Esophagus muscularis mucosa (tissue), 3 donors: ENCODE data around the gene ENOX2.

Experiments used
- POLR2A ChIP-seq: fragments of 450-650 bp; IDR thresholded peaks from one replicate; pipeline ENCODE4 v1.6.1; 2017; ENCODE audit warnings: antibody characterized with exemption, moderate library complexity, mild to moderate bottlenecking, low read depth
- POLR2AphosphoS5 ChIP-seq, 2 donors: sonication (generic); formaldehyde crosslinking; IDR thresholded peaks; one replicate each; pipeline ENCODE4 v1.6.1; 2017; ENCODE audit warnings: antibody characterized with exemption in 2 of 2
- TF ChIP-seq, protein P1 (sequence below), 3 experiments: fragments of 200-600 bp in 2 of 3; fragments of 450-650 bp in 1 of 3; sonication (generic) in 2 of 3; IDR thresholded peaks; one replicate each; pipeline ENCODE4 v1.5.1; 2017 to 2019; ENCODE audit warnings: antibody characterized with exemption in 3 of 3, mild to moderate bottlenecking in 2 of 3, moderate library complexity in 1 of 3

- TF ChIP-seq, protein P1, sequence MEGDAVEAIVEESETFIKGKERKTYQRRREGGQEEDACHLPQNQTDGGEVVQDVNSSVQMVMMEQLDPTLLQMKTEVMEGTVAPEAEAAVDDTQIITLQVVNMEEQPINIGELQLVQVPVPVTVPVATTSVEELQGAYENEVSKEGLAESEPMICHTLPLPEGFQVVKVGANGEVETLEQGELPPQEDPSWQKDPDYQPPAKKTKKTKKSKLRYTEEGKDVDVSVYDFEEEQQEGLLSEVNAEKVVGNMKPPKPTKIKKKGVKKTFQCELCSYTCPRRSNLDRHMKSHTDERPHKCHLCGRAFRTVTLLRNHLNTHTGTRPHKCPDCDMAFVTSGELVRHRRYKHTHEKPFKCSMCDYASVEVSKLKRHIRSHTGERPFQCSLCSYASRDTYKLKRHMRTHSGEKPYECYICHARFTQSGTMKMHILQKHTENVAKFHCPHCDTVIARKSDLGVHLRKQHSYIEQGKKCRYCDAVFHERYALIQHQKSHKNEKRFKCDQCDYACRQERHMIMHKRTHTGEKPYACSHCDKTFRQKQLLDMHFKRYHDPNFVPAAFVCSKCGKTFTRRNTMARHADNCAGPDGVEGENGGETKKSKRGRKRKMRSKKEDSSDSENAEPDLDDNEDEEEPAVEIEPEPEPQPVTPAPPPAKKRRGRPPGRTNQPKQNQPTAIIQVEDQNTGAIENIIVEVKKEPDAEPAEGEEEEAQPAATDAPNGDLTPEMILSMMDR (IDR thresholded peaks at IDR 0.05), result no peak
- no peak for TF ChIP-seq POLR2A
- TF ChIP-seq POLR2AphosphoS5 (IDR thresholded peaks at IDR 0.05), result no peak
Observed at GRCh38 chrX:130746077-130746476, 156.9 kb downstream of the ENOX2 start.
